NCI-H748 (cell line): ENCODE results near the gene GAK.
"Not testable (repeated sequence)": the region's sequence is repeated elsewhere in the genome, so short reads cannot be mapped to it uniquely, and the experiment has no call there.

Experiments used
- DNase-seq: peaks from one replicate; lab custom pipeline; 2025; ENCODE audit not compliant: unreplicated experiment; lab: John Stamatoyannopoulos, UW

The GAK gene

DNA sequence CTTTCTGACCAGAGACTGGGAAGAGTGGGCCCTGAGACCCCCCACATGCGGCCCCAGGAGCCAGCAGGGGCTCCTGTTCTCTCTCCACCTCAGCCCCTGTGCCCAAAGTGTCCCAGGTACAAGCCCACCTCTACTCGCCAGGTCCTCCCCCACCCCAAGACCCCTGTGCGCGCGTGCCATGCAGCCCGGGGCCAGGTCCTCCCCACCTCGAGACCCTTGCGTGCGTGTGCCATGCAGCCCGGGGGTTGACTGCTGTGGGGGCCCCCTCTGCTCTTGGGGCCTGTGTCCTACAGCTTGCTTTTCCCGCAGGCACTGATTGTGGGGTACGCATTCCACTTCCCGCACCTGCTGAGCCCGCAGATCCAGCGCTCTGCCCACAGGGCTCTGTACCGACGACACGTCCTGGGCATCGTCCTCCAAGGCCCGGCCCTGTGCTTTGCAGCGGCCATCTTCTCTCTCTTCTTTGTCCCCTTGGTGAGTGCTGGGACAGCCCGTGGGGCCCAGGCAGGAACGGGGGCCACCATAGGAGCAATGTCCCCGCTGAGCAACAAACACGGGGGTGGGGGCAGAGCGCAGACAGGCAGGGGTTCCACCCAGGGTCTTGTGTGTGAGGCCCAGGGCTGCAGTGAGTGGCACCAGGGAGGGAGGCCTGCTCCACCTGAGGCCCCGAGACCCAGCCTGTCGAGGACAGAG lies 20.9 kb upstream of the GAK start:
- no peak for DNase-seq

DNA sequence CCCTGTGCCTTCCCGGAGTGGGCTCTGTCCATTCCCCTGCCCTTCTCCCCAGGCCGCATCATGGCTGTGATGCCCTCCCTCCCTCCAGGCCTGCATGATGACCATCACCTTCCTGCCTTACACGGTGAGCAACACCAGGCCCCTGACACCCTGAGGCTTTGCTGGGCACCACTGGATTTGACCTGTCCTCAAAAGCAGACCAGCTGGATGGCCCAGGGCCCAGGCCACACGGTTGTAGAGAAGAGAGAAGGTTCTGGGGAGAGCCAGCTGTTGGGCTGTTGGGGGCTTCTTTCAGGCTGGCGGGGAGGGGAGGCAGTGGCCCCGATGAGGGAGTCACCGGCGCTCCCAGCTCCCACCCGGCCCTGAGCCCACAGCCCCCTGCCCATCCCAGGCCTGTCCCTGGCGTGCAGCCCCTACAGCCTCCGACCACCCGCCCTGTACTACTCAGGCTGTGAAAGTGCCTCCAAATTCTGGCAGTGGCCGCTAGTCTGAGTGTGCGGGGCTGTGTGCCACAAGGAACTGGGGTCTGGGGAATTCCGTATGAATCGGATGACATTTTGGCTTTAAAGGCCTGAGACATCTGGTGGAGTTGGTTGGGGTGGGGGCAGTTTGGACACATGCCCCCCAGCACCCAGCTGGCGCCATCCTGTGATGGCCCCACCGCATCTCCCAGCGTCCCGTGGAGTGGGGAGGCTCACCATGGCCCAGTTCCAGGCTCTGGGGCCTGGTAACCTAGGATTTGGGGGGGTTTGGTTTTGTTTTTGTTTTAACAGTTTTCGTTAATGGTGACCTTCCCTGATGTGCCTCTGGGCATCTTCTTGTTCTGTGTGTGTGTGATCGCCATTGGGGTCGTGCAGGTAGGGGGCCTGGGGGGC lies 19.7 kb upstream of the GAK start:
- no peak for DNase-seq

DNA sequence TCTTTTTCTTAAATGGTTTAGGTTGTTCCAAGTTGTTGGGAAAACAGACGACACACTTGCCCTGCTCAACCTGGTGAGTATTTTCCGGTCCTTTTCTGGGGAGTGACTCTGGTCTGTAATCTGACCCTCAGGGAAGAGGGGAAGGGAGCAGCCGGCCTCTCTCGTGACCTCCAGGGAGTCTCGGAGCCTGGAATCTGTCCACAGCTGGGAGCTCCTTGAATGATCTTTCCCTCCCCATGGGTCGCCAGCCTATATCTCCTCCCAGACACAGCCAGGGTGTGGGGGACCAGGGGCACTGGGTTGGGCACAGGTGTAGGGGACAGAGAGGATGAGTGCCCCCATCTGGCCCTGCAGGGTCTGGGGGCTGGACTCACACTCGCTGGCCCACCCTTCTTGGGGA lies 19.1 kb upstream of the GAK start:
- no peak for DNase-seq

DNA sequence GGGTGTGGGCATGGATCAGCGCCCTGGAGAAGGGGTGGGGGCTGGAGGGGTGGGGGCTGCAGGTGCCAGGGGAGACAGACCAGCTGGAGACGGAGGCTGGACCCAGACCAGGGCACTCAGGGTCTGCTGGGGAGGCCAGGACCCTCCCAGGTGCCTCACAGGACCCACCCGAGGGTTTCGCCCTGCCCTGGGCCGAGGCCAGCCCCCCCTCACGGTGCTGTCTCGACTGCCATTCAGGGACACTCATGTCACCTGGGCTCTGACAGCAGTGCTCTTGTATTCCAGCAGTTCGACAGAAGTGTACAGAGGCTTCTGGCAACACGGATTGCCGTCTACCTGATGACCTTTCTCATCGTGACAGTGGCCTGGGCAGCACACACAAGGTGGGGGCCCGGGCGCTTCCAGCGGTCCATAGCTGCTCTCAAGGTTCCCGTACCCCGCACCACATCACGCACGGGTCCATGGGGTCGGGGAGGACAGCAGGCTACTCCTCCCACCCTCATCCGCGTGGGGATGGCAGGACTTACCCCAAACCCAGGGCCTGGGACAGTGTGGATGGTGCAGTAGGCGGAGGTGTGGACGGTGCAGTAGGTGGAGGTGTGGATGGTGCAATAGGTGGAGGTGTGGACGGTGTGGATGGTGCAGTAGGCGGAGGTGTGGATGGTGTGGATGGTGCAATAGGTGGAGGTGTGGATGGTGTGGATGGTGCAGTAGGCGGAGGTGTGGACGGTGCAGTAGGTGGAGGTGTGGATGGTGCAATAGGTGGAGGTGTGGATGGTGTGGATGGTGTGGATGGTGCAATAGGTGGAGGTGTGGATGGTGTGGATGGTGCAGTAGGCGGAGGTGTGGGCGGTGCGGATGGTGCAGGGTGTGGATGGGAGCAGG lies 18.3 kb upstream of the GAK start:
- no peak for DNase-seq

DNA sequence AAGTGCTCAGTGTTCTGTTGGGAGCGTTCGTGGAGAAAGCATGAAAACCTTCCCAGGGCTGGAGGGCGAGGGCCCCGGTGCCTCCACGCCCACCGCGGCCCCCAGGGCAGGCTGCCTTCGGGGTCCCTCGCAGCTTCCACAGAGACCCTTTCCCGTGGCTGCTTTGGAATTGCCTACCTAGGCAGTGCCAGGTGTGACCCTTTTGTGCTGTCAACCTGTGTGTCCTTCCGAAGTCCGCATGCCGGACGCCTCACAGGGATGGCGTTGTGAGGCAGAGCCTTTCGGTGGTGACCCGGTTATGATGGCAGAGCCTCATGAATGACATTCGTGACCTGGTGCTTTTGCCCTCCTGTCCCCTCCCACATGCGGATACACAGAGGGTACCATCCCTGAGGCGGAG lies 17.5 kb upstream of the GAK start:
- DNase-seq: no peak

DNA sequence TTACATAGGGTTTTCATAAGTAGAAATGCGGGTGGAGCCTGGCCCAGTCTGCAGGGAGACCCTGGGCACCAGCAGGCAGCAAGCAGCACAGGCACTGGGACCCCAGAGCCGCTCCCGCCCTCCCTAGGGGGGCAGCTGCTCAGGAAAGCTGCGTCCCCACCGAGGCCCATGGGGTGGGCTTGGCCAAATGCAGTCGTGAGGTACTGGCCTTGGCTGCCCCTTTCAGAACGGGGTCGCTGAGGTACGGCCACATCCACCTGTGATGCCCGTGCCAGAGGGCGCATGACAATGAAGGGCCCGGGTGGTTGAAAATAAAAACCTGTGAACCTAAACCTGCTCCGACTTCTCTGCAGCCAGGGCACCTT lies 16.8 kb upstream of the GAK start:
- DNase-seq: no peak

DNA sequence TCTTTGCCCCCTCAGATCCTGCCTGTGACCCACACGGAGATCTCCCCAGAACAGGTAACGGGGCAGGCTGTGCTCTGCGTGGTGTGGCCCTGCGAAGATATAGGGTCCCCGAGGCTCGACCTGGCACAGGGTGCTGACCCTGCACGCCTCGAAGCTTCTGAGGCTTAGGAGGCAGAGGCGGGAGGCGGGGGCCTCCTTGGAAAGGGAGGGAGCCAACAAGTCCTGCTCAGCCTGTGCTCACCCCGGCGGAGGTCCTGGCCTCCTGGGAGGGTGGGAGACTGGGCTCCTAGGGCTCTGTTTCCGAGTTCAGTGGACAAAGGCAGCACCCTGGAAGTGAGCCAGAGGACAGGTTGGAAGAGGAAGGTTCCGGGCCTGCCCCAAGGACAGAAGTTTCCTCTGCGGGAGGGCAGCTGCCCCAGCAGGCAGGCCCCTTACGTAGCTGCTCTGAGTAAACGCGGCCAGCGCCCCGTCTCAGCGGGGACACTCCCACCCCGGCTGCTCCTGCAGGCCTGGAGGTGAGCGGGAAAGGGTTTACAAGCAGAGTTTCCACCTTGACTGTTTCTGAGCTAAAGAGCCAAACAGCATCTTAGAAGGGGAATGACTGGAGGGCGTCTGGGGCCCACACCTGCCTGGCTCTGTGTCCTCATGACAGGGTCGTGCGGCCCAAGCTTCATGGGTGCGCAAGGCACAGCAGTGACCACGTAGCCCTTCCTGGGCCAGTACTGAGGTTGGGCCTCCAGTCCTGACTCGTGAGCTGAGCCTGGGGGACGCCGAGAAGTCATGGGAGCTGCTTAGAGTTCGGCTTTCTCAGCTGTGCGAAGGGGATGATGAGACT lies 16.2 kb upstream of the GAK start:
- DNase-seq: no peak

DNA sequence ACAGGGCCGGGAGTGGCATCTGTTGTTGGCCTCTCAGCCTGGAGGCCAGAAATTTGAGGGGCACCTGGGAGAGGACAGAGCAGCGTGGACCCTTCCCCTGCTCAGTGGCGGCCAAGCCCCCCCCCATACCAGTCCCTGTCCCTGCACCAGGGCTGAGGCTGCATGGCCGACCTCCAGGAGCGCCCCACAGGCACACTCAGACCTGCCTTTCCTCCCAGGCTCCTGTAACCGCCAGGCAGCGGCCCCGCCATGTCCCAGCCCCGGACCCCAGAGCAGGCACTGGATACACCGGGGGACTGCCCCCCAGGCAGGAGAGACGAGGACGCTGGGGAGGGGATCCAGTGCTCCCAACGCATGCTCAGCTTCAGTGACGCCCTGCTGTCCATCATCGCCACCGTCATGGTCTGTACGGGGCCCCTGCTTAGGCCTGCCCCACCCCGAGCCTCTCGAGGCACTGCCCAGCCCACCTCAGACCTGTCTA lies 15.4 kb upstream of the GAK start:
- no peak for DNase-seq

DNA sequence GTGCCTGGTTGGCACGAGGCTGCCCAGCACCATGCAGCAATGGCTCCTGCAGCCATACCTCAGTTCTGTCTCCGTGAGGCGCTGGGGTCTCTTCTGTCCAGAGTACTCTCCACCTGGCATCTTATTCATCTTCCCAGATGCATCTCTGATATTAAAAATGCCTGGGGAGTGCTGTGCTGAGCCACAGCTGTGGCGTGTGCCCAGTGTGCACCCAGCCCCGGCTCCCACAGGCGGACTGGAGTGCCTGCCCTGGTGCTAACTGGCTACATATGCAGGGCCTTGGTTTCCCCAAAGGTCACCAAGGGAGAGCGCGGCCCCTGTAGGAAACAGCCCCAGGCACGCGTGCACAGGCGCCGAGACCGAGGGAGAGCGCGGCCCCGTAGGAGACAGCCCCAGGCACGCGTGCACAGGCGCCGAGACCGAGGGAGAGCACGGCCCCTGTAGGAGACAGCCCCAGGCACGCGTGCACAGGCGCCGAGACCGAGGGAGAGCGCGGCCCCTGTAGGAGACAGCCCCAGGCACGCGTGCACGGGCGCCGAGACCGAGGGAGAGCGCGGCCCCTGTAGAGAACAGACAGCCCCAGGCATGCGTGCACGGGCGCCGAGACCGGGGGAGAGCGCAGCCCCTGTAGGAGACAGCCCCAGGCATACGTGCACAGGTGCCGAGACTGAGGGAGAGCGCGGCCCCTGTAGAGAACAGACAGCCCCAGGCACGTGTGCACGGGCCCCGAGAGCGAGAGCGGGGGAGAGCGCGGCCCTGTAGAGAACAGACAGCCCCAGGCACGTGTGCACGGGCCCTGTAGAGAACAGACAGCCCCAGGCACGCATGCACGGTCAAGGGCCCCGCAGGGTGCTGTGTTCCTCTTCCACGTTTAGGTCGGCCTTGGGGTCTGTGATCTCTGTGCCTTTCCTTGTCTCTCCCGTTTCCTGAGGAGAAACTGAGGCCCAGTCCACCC lies 14.7 kb upstream of the GAK start:
- no peak for DNase-seq

DNA sequence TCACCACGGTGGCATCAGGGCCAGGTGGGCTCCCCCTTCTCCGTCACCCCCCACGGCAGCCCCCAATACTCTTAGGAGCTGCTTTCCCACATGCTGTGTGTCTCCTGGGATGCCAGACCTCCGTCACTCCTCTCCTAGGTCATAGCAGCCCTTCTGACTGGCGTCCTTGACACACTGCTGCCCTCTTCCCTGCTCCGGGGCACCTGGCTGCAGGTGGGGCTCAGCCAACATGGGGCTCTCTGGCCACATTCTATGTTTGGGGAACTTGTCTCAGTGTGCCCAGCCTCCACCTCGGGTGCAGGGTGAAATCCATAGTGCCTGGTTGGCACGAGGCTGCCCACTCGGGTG lies 14.0 kb upstream of the GAK start:
- DNase-seq: no peak

DNA sequence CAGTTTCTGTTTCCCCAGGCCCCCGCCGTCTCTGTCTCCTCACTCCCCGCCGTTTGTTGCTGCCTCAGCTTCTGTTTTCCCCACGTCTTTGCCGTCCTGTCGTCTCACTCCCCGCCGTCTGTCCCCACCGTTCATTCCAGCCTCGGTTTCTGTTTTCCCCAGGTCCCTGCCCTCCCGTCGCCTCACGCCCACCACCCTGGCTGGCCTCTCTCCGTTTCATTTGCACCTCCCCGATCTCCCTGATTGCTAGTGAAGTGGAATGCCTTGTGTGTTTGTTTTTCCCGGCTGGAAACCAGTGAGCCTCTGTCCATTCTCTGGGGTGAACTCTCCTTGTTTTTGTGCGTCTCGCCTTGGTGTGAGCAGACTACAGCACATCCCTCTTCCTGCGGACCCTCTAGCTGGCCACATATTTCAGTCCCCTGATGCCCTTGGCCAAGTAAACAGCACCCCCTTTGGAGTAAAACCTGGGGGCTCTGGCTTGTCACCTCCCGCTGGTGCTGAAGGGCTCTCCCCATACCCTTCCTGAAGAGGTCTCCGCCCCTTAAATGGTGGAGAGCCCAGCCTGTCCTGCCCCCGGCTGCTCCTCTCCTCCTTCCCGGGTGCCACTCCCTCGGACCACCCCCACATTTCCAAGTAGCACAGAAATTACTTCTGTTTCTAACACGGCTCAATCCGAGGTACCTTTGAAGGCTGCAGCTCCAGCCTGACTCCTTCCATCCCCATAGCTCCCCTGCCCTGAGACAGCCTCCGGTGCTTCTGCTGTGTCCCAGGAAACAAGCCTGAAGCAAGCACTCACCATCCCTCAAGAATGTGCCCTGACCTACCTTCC lies 13.4 kb upstream of the GAK start:
- no peak for DNase-seq

DNA sequence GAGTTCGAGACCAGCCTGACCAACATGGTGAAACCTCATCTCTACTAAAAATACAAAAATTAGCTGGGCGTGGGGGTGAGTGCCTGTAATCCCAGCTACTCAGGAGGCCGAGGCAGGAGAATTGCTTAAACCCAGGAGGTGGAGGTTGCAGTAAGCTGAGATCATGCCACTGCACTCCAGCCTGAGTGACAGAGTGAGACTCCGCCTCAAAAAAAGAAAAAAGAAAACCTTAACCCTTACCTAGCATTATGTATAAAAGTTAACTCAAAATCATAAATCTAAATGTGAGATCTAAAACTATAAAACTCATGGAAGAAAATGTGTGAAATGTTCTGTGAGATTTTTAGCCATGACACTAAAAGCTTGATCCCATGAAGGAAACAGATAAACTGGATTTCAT lies 7.4 kb upstream of the GAK start:
- DNase-seq: not testable (repeated sequence)

DNA sequence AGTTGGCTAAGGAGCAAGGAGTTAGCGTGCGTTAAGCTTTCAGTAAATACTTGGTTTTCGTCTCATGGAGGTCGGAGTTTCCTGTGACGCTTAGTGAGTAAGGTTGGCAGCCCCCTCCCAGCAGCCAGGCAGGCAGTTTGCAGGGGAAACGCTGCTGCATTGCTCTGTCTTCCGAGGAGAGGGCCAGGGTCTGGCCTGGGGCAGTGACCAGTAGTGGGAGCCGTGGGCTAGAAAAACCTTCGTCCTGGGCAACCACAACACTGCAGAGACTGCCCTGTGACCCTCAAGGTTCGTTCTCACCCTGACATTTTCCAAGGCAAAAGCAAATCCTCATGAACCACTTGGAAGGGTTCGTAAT lies 576 bp upstream of the GAK start:
- DNase-seq: no peak

DNA sequence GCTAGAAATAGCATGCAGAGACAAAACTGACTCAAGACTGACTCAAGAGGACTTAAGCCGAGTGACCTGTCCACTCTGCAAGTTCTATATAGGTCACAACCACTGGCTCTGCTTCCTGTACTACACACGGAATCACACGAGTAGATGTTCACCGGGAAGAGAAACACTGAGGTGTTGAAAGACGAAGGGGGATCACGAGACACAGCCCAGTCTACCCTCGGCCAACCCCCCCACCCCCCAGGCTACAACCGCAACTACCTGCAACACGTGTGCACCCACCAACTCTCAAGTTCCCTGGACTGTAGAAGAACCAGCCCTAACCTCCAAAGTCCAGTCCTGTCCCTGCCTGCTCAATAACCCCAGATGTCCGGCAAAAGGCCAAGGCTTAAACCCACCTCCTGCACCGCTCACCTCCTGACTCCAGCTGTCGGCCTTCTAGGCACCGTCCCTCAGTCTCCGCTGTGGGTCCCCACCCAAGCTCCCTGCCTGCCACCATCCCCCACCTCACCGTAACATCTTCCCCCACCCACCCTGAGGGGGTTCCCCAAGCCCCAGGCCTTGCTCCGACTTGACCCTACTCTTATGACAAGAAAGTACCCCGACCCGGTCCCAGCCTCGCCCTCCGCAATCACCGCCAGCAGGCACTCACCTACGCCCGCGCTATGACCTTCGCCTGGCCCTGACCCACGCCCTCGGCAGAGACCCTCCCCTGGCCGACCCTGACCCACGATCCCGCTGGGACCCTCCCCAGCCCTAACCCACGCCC lies 739 bp downstream of the GAK start:
- DNase-seq: no peak

DNA sequence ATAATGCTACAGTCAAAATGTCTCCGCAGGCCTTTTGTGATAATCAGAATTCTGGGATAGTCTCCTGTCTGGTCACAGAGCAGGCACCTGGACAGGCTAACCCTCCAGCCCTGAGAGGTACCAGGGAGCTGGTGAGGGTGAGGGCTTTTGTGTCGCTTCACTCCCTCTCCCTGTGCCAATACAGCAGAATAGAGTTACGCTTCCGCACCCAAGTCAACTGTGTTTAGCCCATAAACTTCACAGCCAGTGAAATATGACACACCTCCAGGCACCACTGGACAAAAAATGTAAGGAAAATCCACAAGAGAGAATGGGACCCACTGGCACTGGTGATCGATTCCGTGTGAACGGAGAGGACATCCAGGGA lies 1.3 kb downstream of the GAK start:
- no peak for DNase-seq

DNA sequence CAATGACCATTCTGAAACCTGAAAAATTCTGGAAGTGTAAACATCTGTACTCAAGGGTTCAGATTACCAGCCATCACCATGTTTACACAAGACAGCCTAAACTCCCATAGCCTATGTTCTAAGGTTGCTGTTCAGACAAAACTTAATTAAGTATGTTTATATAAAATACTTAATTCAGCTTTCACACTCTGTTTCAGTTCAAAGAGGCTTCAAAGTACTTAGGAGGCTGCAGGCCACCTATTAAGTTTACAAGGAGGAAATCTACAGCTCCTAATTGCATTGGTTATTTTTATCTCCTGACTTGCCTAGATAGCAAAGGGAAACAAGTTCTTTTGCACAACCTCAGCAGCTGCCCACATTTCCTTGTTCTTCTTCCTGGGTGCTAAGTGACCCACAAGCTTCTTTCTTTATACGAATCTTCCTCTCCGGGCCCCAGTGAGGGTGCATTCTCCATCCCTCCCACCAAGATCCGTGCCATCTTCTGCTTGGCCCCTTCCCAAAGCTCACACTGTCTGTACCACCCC lies 2.0 kb downstream of the GAK start:
- no peak for DNase-seq

DNA sequence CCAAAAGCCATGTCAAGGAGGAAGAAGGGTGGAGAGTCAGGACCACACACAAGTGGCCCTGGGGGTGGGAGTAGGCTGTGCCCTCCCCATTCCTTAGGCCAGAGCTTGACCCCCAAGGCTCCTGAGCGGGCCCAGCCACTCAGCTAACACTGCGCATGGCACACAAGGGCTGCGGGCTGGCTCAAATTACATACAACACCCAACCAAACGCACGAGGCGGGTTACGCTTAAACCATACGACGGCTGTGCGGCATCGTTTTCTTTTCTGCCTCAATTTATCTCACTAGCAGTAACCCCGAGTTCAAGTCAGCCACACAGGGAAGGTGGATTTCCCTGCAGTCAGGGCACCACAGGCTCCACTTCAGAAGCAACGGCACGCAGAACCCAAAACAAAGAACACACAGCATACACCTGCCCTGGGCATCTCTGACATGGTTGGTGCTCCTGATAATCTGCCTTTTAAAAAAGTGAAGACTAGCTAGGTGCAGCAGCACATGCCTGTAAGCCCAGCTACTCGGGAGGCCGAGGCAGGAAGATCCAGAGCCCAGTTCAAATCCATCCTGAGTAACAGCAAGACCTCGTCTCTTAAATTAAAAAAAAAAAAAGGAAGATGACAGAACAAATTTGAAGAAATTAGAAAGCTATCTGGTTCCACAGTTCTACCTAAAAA lies 2.9 kb downstream of the GAK start:
- no peak for DNase-seq
